ENCODE results near the gene FSTL1. TPM values are rescaled to one million over a fixed set of nuclear protein-coding genes. Genes with fewer than 3 reads are reported as not detected.

Gene FSTL1
- total and polyA plus RNA-seq, 2 of the 8 experiments (the other 6 are each of a cell fraction or from before 2014, with no cell fraction given): 158 to 516 TPM

GRCh38 chr3:120472121-120472844 lies 21.5 kb upstream of the FSTL1 start (continued):
- TF ChIP-seq GTF2F1 (IDR thresholded peaks at IDR 0.05; ENCODE audit: borderline replicate concordance, low read depth, low read length) (no peak), SP4 (IDR thresholded peaks at IDR 0.05; ENCODE audit: low read length) (no peak), KDM4A (IDR thresholded peaks at IDR 0.05; ENCODE audit: low read depth, low read length, severe bottlenecking) (no peak), SIN3A (conservative IDR thresholded peaks at IDR 0.05 in 1 of 2, IDR thresholded peaks at IDR 0.05 in 1 of 2; ENCODE audit: low read depth in 1 of 2, low read length in 2 of 2) (no peak), HDAC2 (IDR thresholded peaks at IDR 0.05; ENCODE audit: borderline replicate concordance in 1 of 2, low read depth in 2 of 2, low read length in 2 of 2) (no peak)
